ENCODE results near the gene RIN3. TPM values are rescaled to one million over a fixed set of nuclear protein-coding genes. Genes with fewer than 3 reads are reported as not detected.
A peak's percentile ranks its signal among the peaks of the same experiment; 100 is the strongest.

Gene RIN3
- total and polyA plus RNA-seq, 2 of the 4 experiments (the other 2 are of a cell fraction) = 2.5 to 11.1 TPM

GRCh38 chr14:92544051-92544720 lies 30.6 kb downstream of the RIN3 start:
- H2BK15ac ChIP-seq (ENCODE audit: low read depth, low read length) = 0 out of 3 replicates have a peak overlapping the region, but pooled peaks have one; percentile 20
- H3K79me1 ChIP-seq (ENCODE audit: low read depth in 1 of 2, low read length in 2 of 2) = peaks cover 31 to 69% of the 10 kb centered on the region in 2 experiments
- peak overlapping the region; percentile 49; the same call in 1 of the 2 replicates for H2AK5ac ChIP-seq (ENCODE audit: low read depth, low read length)
- CTCF ChIA-PET = no interaction called here
- no peak overlapping the region for H3K18ac ChIP-seq (ENCODE audit: low read depth, low read length)
- H2BK20ac ChIP-seq (ENCODE audit: low read depth, low read length) = no peak overlapping the region
- no peak overlapping the region for H2AK9ac ChIP-seq (replicated peaks; ENCODE audit: low read depth, low read length, poor library complexity)
- POLR2A ChIA-PET (ENCODE audit: unreplicated experiment) = no interaction called here
- H3K4me2 ChIP-seq (ENCODE audit: low read depth, low read length) = no peak overlapping the region
- in situ Hi-C loops (cut with MboI; ENCODE audit: low sequenced_read_pairs) (no loop called here), intact Hi-C loops (cut with micrococcal nuclease) (loop anchor here (5.0 kb wide), 1 partner anchor 103 kb away; no protein-coding TSS in a partner anchor), dilution Hi-C loops (cut with HindIII; ENCODE audit: low sequenced_read_pairs, unreplicated experiment) (no loop called here)
- H3K4me3 ChIP-seq (ENCODE audit: insufficient read depth, low read depth, low read length) = no peak overlapping the region
- H3K14ac ChIP-seq (replicated peaks; ENCODE audit: low read depth, low read length) = no peak overlapping the region
- peaks cover 15% of the 10 kb centered on the region for H3K4me1 ChIP-seq (ENCODE audit: control insufficient read depth, insufficient read depth, low read length)
- H3K23ac ChIP-seq (ENCODE audit: low read depth, low read length) = no peak overlapping the region; the same call in 1 of the 2 replicates
- H4K5ac ChIP-seq (ENCODE audit: low read depth, low read length) = no peak overlapping the region
- DNase-seq (no peak), ATAC-seq (ENCODE audit: low read depth) (no peak)
- H4K91ac ChIP-seq (ENCODE audit: insufficient read depth, low read depth, low read length) = 0 out of 2 replicates have a peak overlapping the region, but pooled peaks have one; percentile 12
- no TSS peak for BruUV-seq (replicated peaks)
- no peak overlapping the region for H3K9ac ChIP-seq (ENCODE audit: low read depth, low read length)
- H4K20me1 ChIP-seq (ENCODE audit: insufficient read depth, low read length) = peaks cover 11% of the 10 kb centered on the region
- no peak overlapping the region for H3K27ac ChIP-seq (ENCODE audit: insufficient read depth, low read length)
- H3K27me3 ChIP-seq (ENCODE audit: control insufficient read depth, insufficient read depth, low read length) = no peaks in the 10 kb centered on the region
- peaks cover 21% of the 10 kb centered on the region for H3K9me1 ChIP-seq (ENCODE audit: insufficient read depth, low read length)
- H3K56ac ChIP-seq (ENCODE audit: extremely low read depth, insufficient read depth, low read length) = no peak overlapping the region
- WGBS, 2 experiments (ENCODE audit: extremely low coverage in 2 of 2, insufficient read length in 1 of 2) = no CpG with 5 or more reads among the region's 6 CpGs
- no peaks in the 10 kb centered on the region for H3K9me3 ChIP-seq (ENCODE audit: control insufficient read depth, insufficient read depth, low read length)
- no peaks in the 10 kb centered on the region; the same call in 1 of the 2 replicates for H3K36me3 ChIP-seq (ENCODE audit: control insufficient read depth, insufficient read depth, low read length)
- H2BK5ac ChIP-seq (ENCODE audit: low read depth, low read length, poor library complexity, severe bottlenecking) = no peak overlapping the region
- no peak overlapping the region for H4K8ac ChIP-seq (ENCODE audit: low read depth in 2 of 2, low read length in 2 of 2)
- no peak overlapping the region; the same call in 1 of the 2 replicates for H2BK120ac ChIP-seq (ENCODE audit: low read depth, low read length)
- TF ChIP-seq BHLHE40 (IDR thresholded peaks at IDR 0.05; ENCODE audit: low read depth, low read length) (no peak), NFE2L2 (IDR thresholded peaks at IDR 0.05; ENCODE audit: low read depth, low read length) (no peak)
- H2AFZ ChIP-seq (replicated peaks; ENCODE audit: low read length, poor library complexity) = no peak overlapping the region
- peak overlapping the region; percentile 11; the same call in 1 of the 2 replicates for H3K4ac ChIP-seq (ENCODE audit: low read depth, low read length)
